HCT116 (cell line): ENCODE data around the gene ING1.

ENCODE experiments used
- CBX3 ChIP-seq: IDR thresholded peaks from 2 replicates; pipeline ENCODE4 v1.6.1; 2012; ENCODE audit warnings: low read depth
- EZH2 ChIP-seq: fragments of 200-600 bp; sonication (generic); IDR thresholded peaks from 2 replicates; pipeline ENCODE4 v1.6.1; 2017; ENCODE audit warnings: antibody characterized with exemption, mixed run types
- JUND ChIP-seq: IDR thresholded peaks from 2 replicates; pipeline ENCODE4 v1.6.1; 2012
- POLR2AphosphoS5 ChIP-seq: IDR thresholded peaks from 2 replicates; pipeline ENCODE4 v1.6.1; 2011; ENCODE audit warnings: mild to moderate bottlenecking, low read depth, low read length, moderate library complexity
- RAD21 ChIP-seq: IDR thresholded peaks from 2 replicates; pipeline ENCODE4 v1.6.1; 2012; ENCODE audit warnings: low read depth, mild to moderate bottlenecking
- SIN3A ChIP-seq: IDR thresholded peaks from 2 replicates; pipeline ENCODE4 v1.6.1; 2012; ENCODE audit warnings: low read depth
- YY1 ChIP-seq: IDR thresholded peaks from 2 replicates; pipeline ENCODE4 v1.6.1; 2011; ENCODE audit warnings: low read length, low read depth, moderate library complexity, mild to moderate bottlenecking; ENCODE audit not compliant: insufficient replicate concordance; ENCODE audit errors: extremely low read depth
- ZFX ChIP-seq: fragments of 450-650 bp; IDR thresholded peaks from 2 replicates; pipeline ENCODE4 v1.6.1; 2017
- ZNF274 ChIP-seq: fragments of 200-500 bp; sonication (Bioruptor generic); IDR thresholded peaks from 2 replicates; pipeline ENCODE4 v1.6.1; 2014; ENCODE audit warnings: mild to moderate bottlenecking, low read depth, low read length, inconsistent platforms
- TF ChIP-seq, protein P1 (sequence below), 3 experiments: fragments of 200-600 bp in 1 of 3; sonication (generic) in 1 of 3; IDR thresholded peaks in 2 of 3; conservative IDR thresholded peaks in 1 of 3; 2 replicates each; pipeline ENCODE4 v1.5.1; 2012 to 2017; ENCODE audit warnings: low read depth in 2 of 3, low read length in 2 of 3, antibody characterized with exemption in 1 of 3, borderline replicate concordance in 1 of 3, control low read depth in 1 of 3, mild to moderate bottlenecking in 1 of 3, mixed read lengths in 1 of 3, mixed run types in 1 of 3, moderate library complexity in 1 of 3; ENCODE audit not compliant: insufficient read depth in 1 of 3

DNA sequence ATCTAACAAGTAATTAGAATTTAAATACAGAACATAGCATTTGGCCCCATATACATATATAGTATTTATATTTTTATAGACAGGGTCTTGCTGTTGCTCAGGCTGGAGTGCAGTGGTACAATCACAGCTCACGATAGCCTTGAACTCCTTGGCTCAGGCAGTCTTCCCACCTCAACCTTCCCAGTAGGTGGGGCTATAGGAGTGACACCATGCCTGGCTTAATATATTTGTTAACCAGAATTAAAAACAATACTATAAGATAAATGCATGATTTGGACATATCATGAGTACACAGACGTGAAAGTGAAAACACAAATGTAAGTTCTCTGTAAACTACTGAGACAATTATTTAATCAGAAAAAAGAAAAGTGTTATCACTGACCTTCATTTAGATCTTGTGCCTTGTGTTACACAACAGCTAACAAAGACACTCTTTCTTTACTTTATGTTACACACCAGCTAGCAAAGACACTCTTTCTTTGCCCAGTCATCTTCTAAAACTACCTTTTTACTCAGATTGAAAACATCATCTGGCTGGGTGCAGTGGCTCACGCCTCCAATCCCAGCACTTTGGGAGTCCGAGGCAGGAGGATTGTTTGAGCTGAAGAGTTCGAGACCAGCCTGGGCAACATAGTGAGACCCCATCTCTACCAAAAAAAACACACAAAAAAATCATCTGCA is 30.2 kb upstream of the ING1 start:
- no peak for TF ChIP-seq ZNF274
- peak; percentile 61 for TF ChIP-seq RAD21
- TF ChIP-seq, protein P1, sequence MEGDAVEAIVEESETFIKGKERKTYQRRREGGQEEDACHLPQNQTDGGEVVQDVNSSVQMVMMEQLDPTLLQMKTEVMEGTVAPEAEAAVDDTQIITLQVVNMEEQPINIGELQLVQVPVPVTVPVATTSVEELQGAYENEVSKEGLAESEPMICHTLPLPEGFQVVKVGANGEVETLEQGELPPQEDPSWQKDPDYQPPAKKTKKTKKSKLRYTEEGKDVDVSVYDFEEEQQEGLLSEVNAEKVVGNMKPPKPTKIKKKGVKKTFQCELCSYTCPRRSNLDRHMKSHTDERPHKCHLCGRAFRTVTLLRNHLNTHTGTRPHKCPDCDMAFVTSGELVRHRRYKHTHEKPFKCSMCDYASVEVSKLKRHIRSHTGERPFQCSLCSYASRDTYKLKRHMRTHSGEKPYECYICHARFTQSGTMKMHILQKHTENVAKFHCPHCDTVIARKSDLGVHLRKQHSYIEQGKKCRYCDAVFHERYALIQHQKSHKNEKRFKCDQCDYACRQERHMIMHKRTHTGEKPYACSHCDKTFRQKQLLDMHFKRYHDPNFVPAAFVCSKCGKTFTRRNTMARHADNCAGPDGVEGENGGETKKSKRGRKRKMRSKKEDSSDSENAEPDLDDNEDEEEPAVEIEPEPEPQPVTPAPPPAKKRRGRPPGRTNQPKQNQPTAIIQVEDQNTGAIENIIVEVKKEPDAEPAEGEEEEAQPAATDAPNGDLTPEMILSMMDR (IDR thresholded peaks at IDR 0.05 in 2 of 3, conservative IDR thresholded peaks at IDR 0.05 in 1 of 3; ENCODE audit: borderline replicate concordance in 1 of 3, insufficient read depth in 1 of 3, low read depth in 2 of 3, low read length in 2 of 3) = peak; percentile 45 to 47 (median 46); a peak in 5 of 6 replicates
- TF ChIP-seq YY1 = no peak
- no peak for TF ChIP-seq POLR2AphosphoS5
- TF ChIP-seq EZH2 = no peak
- no peak for TF ChIP-seq SIN3A
- no peak for TF ChIP-seq JUND
- TF ChIP-seq ZFX = no peak
- no peak for TF ChIP-seq CBX3
